Panc1 (cell line): ENCODE data around the gene PHKG2. TPM values are rescaled to one million over a fixed set of nuclear protein-coding genes. Genes with fewer than 3 reads are reported as not detected.

Source experiments
- ATAC-seq: fragments of 200-7000 bp; cut with Tn5 transposase; 2 replicates; pipeline ENCODE4 v1.9.1; 2020; ENCODE audit warnings: mild to moderate bottlenecking, moderate library complexity
- BruUV-seq: library from RNA; stranded (reverse); fragments of 400-500 nt; replicated peaks from 2 replicates; lab custom pipeline; 2021; lab: Mats Ljungman, UMichigan
- CTCF ChIA-PET: fragments of 300-600 bp; sonication (Branson Sonifier 250); formaldehyde crosslinking; loops from one replicate; lab custom pipeline; 2022; ENCODE audit warnings: antibody characterized with exemption; lab: Charles Lee
- POLR2A ChIA-PET: fragments of 300-600 bp; sonication (Branson Sonifier 250); formaldehyde crosslinking; loops from one replicate; lab custom pipeline; 2022; ENCODE audit warnings: antibody characterized with exemption; lab: Charles Lee
- DNase-seq: peaks from one replicate; pipeline ENCODE4 v3.0.0-alpha.2; 2010; ENCODE audit warnings: low read depth, low spot score
- H3K27ac ChIP-seq: 2 replicates; pipeline ENCODE4 v1.5.1; 2011; ENCODE audit warnings: mild to moderate bottlenecking, low read length, inconsistent platforms
- H3K27me3 ChIP-seq: fragments of 200-500 bp; sonication (Bioruptor generic); 2 replicates; pipeline ENCODE4 v1.6.0; 2014; ENCODE audit warnings: low read length, inconsistent platforms; ENCODE audit not compliant: control insufficient read depth, insufficient read depth
- H3K36me3 ChIP-seq: fragments of 200-500 bp; sonication (Bioruptor generic); 2 replicates; pipeline ENCODE4 v1.5.1; 2014; ENCODE audit warnings: inconsistent platforms, mild to moderate bottlenecking, low read length, moderate library complexity; ENCODE audit not compliant: control insufficient read depth, insufficient read depth
- H3K4me1 ChIP-seq: 2 replicates; pipeline ENCODE4 v1.5.1; 2011; ENCODE audit warnings: inconsistent platforms, mild to moderate bottlenecking, low read length, moderate library complexity; ENCODE audit not compliant: control insufficient read depth, insufficient read depth
- H3K4me3 ChIP-seq, 2 experiments: 2 replicates each; pipeline ENCODE4 v1.5.1; 2011 to 2012; ENCODE audit warnings: low read depth in 2 of 2, low read length in 2 of 2, mild to moderate bottlenecking in 2 of 2, inconsistent platforms in 1 of 2, moderate library complexity in 1 of 2
- H3K9me3 ChIP-seq: fragments of 200-500 bp; sonication (Bioruptor generic); 2 replicates; pipeline ENCODE4 v1.5.1; 2014; ENCODE audit warnings: low read depth, mild to moderate bottlenecking, inconsistent platforms, low read length, moderate library complexity; ENCODE audit not compliant: control insufficient read depth, insufficient read depth
- CTCF ChIP-seq: fragments of 450-650 bp; IDR thresholded peaks from 2 replicates; pipeline ENCODE4 v1.5.1; 2017; ENCODE audit warnings: mild to moderate bottlenecking
- POLR2AphosphoS5 ChIP-seq: IDR thresholded peaks from 2 replicates; pipeline ENCODE4 v1.6.1; 2012; ENCODE audit warnings: mild to moderate bottlenecking, low read depth, low read length, moderate library complexity
- SIN3A ChIP-seq: IDR thresholded peaks from 2 replicates; pipeline ENCODE4 v1.6.1; 2012; ENCODE audit warnings: low read depth, mild to moderate bottlenecking, low read length, moderate library complexity, borderline replicate concordance; ENCODE audit not compliant: insufficient read depth
- TCF7L2 ChIP-seq: IDR thresholded peaks from 2 replicates; pipeline ENCODE4 v1.6.1; 2011; ENCODE audit warnings: mild to moderate bottlenecking, low read depth, low read length, inconsistent platforms
- in situ Hi-C: cut with HindIII; loops from 2 replicates; pipeline ENCODE4 v1.10.0; 2016; ENCODE audit warnings: low sequenced_read_pairs, low pct_unique_long_range_greater_than_20kb
- intact Hi-C: fragments of 100-400 bp; cut with micrococcal nuclease; formaldehyde crosslinking; loops from one replicate; pipeline ENCODE4 v1.10.0; 2022; ENCODE audit not compliant: unreplicated experiment
- total RNA-seq: library from RNA; stranded (reverse); gene quantifications from one replicate; pipeline ENCODE4 v1.2.1, GENCODE V29; 2021; ENCODE audit not compliant: unreplicated experiment
- TF ChIP-seq, protein P1 (sequence below), 2 experiments: IDR thresholded peaks; 2 replicates each; pipeline ENCODE4 v1.6.1; 2011 to 2012; ENCODE audit warnings: low read depth in 2 of 2, control low read depth in 1 of 2, low read length in 1 of 2, mild to moderate bottlenecking in 1 of 2, moderate library complexity in 1 of 2; ENCODE audit not compliant: insufficient read depth in 1 of 2

Gene PHKG2
- total RNA-seq, 1 experiment from 2014 or later: 43.1 TPM

DNA sequence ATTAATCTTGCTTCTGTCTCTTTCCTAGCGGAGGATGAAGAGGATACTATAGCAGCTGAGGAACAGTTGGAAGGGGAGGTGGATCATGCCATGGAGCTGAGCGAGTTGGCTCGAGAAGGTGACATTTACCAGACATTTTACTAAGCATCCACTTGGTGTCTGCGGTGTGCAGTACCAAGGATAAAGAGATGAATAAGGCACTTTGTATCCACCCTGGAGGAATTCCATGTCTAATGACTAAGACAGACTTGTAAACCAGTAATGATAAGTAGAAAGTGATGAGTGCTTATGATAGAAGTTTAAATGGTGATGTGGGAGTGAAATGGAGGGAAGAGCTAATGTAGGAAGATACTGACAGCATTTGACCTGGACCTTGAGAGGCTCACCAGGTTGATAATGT lies 37.3 kb upstream of the PHKG2 start:
- no peak for DNase-seq
- TF ChIP-seq POLR2AphosphoS5: no peak
- no peak for TF ChIP-seq TCF7L2
- no peak for TF ChIP-seq SIN3A
- TF ChIP-seq, protein P1, sequence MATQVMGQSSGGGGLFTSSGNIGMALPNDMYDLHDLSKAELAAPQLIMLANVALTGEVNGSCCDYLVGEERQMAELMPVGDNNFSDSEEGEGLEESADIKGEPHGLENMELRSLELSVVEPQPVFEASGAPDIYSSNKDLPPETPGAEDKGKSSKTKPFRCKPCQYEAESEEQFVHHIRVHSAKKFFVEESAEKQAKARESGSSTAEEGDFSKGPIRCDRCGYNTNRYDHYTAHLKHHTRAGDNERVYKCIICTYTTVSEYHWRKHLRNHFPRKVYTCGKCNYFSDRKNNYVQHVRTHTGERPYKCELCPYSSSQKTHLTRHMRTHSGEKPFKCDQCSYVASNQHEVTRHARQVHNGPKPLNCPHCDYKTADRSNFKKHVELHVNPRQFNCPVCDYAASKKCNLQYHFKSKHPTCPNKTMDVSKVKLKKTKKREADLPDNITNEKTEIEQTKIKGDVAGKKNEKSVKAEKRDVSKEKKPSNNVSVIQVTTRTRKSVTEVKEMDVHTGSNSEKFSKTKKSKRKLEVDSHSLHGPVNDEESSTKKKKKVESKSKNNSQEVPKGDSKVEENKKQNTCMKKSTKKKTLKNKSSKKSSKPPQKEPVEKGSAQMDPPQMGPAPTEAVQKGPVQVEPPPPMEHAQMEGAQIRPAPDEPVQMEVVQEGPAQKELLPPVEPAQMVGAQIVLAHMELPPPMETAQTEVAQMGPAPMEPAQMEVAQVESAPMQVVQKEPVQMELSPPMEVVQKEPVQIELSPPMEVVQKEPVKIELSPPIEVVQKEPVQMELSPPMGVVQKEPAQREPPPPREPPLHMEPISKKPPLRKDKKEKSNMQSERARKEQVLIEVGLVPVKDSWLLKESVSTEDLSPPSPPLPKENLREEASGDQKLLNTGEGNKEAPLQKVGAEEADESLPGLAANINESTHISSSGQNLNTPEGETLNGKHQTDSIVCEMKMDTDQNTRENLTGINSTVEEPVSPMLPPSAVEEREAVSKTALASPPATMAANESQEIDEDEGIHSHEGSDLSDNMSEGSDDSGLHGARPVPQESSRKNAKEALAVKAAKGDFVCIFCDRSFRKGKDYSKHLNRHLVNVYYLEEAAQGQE (IDR thresholded peaks at IDR 0.05; ENCODE audit: insufficient read depth in 1 of 2, low read depth in 2 of 2, low read length in 1 of 2): no peak
- no peak for TF ChIP-seq CTCF
- no peak for ATAC-seq
- Histone ChIP-seq H3K4me1 (no peaks in the 10 kb centered on the region), H3K27ac (no peak overlapping the region), H3K4me3 (no peak overlapping the region), H3K27me3 (no peaks in the 10 kb centered on the region), H3K36me3 (peaks cover 36% of the 10 kb centered on the region), H3K9me3 (no peaks in the 10 kb centered on the region)
- ChIA-PET CTCF (no interaction called here), POLR2A (no interaction called here)
- no TSS peak for BruUV-seq
- intact Hi-C loops (no loop called here), in situ Hi-C loops (no loop called here)

DNA sequence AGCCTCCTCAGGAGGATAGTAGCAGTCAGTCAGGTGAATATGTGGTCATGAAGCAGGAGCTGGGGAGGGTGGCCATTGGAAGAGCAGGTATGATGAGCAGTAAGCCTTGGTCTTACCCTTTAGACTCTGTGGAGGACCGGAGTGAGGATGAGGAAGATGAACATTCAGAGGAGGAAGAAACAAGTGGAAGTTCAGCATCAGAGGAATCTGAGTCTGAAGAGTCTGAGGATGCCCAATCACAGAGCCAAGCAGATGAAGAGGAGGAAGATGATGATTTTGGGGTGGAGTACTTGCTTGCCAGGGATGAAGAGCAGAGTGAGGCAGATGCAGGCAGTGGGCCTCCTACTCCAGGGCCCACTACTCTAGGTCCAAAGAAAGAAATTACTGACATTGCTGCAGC lies 36.5 kb upstream of the PHKG2 start:
- no peak overlapping the region for H3K27ac ChIP-seq
- POLR2A ChIA-PET: no interaction called here
- TSS peak; percentile 61 for BruUV-seq

More for the DNA sequence above, 36.5 kb upstream of the PHKG2 start:
- in situ Hi-C loops: no loop called here
- CTCF ChIA-PET: no interaction called here
- Histone ChIP-seq H3K36me3 (peaks cover 40% of the 10 kb centered on the region), H3K4me3 (no peak overlapping the region), H3K27me3 (no peaks in the 10 kb centered on the region), H3K9me3 (no peaks in the 10 kb centered on the region), H3K4me1 (no peaks in the 10 kb centered on the region)
- intact Hi-C loops: no loop called here
- DNase-seq (no peak), ATAC-seq (no peak)
- no peak for TF ChIP-seq CTCF
- no peak for TF ChIP-seq POLR2AphosphoS5
- no peak for TF ChIP-seq TCF7L2
- TF ChIP-seq, protein P1 (IDR thresholded peaks at IDR 0.05; ENCODE audit: insufficient read depth in 1 of 2, low read depth in 2 of 2, low read length in 1 of 2): no peak
- TF ChIP-seq SIN3A: no peak
